HT1080 (cell line): ENCODE measurements around the gene NEURL1. TPM values are rescaled to one million over a fixed set of nuclear protein-coding genes. Genes with fewer than 3 reads are reported as not detected.
"Not testable (repeated sequence)": the region's sequence is repeated elsewhere in the genome, so short reads cannot be mapped to it uniquely, and the experiment has no call there.

Experiments used
- DNase-seq: peaks from one replicate; pipeline ENCODE4 v3.0.0-alpha.2; 2015; ENCODE audit warnings: low read depth
- total RNA-seq: library from RNA; depleted of rRNA; stranded (reverse); fragments of >200 nt; shearing (Covaris generic); gene quantifications from 2 replicates; pipeline ENCODE4 v1.2.3, GENCODE V29; 2014

The NEURL1 gene
- total RNA-seq, 1 experiment from 2014 or later = not detected

- no peak for DNase-seq
Observed at GRCh38 chr10:103463499-103463898, 30.0 kb upstream of the NEURL1 start.

DNA sequence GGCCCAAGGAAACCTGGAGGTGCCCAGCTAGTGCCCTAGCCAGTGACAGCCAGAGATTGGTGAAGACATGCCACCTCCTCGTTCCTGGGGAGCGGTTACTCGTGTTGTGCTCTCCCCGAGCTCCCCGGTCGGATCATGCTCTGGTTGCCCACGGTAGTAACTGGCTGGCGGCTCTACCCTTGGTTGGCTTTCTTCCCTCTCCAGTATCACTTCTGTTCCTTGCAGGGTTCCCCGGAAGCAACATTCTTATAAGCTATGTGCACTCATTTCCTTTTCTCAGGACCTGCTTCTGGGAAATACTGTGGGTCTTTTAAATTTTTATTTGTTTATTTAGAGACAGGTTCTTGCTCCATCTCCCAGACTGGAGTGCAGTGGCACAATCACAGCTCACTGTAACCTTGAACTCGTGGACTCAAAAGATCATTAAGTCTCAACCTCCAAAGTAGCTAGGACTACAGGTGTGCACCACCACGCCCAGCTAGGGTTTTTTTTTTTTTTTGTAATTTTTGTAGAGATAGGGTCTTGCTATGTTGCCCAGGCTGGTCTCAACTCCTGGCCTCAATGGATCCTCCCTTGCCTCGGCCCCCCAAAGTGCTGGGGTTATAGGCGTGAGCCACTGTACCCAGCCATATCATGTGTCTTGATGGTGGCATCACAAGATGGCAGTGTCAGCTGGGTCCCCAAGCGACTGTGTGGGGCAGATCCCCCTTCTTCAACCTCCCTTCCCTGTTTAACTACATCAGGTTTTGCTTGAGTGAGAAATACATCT lies 27.9 kb upstream of the NEURL1 start:
- DNase-seq = no peak

DNA sequence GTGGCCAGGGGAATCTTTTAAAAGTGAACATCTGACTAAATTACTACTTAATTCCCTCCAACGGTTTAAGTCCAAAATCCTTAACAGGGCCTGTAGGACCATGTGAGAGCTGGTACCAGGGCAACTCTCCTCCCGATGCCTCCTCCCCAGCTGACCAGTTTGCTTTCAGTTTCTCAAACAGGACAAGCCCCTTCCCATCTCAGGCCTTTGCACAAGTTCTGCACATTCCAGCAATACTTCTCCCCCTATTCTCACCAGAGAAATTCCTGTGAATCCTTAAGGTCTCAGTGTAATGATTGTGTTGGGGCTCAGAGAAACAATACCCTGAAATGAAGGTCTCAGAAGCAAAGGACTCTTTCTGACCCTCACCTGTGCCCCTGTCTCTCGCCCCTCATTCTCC lies 26.8 kb upstream of the NEURL1 start:
- DNase-seq = no peak

- no peak for DNase-seq
Observed at GRCh38 chr10:103467406-103467805, 26.1 kb upstream of the NEURL1 start.

DNA sequence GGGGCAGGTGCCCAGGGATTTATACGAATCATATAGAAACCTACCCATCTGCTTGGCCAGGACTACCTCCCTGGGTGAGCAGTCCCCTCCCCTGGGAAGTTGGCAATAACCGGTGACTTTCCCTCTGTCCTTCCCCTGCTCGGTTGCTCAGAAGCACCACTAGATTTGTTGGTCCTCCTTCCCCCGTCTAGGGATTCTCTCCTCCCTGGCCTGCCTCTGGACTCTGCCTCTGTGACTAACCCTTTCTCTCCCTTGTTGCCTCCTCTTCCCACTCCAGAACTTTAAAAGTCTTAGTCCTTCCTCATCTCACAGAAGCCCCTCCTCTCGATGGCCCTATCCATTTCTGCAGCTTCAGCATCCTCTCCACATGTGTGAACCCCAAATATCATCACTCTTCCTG lies 24.3 kb upstream of the NEURL1 start:
- no peak for DNase-seq

- DNase-seq = peak; percentile 27
Observed at GRCh38 chr10:103470761-103471653, 22.5 kb upstream of the NEURL1 start.

DNA sequence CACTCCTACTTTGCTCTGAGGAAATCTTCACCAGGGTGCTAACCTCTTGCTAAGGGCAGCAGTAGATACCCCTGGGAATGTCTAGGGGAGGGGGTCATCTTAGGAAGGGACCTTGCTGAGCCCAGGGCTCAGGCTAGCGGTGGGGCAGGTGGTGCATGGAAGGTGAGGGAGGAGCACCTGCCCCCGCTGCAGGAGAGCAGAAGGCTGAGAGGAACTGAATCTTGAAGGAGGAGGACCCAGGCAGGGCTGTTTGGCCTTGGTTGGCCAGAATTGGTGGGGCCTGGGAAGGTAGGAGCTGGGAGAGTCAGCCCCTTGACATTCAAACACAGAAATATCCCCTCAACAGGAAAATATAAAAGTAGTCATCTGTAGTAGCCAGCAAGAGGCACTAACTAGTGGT lies 21.5 kb upstream of the NEURL1 start:
- no peak for DNase-seq

GRCh38 chr10:103473261-103473671 lies 20.2 kb upstream of the NEURL1 start:
- no peak for DNase-seq

- no peak for DNase-seq
Observed at GRCh38 chr10:103474077-103474476, 19.4 kb upstream of the NEURL1 start.

- no peak for DNase-seq
Observed at GRCh38 chr10:103475437-103475836, 18.1 kb upstream of the NEURL1 start.

- DNase-seq = no peak
Observed at GRCh38 chr10:103476046-103476768, 17.3 kb upstream of the NEURL1 start.

- no peak for DNase-seq
Observed at GRCh38 chr10:103478671-103479070, 14.8 kb upstream of the NEURL1 start.

GRCh38 chr10:103479135-103479534 lies 14.4 kb upstream of the NEURL1 start, which contains the start of gene CALHM3:
CALHM3 (minus strand) TSS chr10:103479240; CDS start chr10:103479032, 208 bp downstream.
- peak; percentile 60 for DNase-seq

DNA sequence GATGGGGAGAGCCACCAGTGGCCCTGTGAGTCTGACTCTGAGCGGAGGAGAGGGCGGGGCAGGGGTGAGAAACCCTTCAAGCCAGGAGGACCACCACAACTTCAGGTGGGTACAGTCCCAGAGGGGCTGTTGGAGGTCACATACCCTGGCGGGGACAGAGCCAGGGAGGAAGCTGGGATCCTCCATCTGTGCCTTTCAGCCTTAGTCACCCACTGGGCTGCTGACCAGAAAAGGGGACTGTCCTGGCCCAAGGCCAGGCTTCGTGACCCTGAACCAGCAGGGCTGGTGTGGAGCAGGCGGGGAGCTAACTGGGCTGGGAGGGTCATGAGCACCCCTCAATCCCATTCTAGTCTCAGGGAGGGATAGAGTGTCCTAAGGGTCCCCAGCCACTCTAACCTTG lies 13.0 kb upstream of the NEURL1 start:
- peak; percentile 25 for DNase-seq

DNA sequence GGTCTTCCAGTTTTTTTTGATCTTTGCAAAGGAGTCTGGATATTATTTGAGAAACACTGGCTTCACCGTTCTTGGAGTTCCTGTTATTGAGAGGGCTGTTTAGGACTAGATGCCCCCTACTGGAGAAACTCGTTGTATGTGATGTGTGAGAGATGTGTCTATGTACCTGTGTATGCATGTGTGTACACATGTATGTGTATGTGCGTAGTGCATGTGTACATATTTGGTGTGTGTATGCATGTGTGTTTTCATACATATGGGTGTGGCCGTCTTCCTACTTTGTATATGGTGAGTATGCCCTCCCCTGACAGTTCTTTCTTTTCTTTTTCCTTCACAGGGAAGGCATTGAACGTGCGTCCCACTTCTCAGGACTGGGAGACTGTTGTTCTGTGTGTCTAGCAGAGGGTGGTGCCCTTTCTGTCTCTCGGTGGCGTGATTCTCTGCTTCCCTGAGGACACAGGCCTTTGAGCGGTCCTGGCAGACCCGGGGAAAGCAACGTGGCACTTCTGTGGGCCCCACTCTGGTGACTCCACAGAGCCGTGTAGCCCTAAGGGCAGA lies 11.5 kb upstream of the NEURL1 start:
- peak; percentile 63 for DNase-seq

DNA sequence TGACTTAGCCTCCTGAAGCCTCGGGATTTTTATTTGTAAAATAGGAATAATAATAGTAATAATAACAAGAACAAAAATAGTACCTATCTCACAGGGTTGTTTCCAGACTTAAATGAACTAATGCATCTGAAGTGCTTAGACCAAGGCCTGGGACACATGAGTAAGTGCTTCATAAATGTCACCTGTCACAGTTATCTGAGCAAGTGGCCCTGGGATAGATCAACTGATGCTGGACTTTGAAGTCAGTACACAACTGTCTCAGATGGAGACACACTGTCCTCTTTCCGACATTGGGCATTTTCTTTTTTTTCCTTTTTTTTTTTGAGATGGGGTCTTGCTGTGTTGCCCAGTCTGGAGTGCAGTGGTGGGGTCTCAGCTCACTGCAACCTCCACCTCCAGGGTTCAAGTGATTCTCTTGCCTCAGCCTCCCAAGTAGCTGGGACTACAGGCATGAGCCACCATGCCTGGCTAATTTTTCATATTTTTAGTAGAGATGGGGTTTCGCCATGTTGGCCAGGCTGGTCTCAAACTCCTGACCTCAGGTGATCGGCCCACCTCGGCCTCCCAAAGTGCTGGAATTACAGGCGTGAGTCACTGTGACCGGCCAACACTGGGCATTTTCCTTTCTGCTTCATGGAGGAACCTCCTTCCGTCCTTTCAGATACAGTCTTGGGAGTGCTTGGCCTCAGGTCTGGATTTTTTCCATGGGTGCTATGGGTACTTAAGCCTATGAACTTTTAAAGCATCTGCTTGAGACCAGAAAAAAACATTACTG lies 6.7 kb upstream of the NEURL1 start:
- not testable (repeated sequence) for DNase-seq

DNA sequence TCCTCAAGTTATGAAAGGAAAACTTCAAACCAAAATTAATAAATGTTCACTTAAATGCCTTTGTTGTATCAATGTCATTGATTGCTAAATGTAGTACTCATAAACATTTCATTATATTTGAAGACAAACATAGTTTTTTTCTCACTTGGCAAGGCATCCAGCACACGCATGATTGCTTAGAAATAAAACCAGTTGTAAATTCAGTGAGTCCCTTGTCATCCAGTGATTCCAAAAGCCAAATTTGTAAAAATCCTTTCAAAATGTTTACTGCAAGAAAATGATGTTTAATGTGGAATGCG lies 6.1 kb upstream of the NEURL1 start:
- no peak for DNase-seq

- no peak for DNase-seq
Observed at GRCh38 chr10:103490986-103491314, 2.6 kb upstream of the NEURL1 start.

GRCh38 chr10:103491729-103492364 lies 1.7 kb upstream of the NEURL1 start:
- peak; percentile 93 for DNase-seq

GRCh38 chr10:103492655-103493261 lies 747 bp upstream of the NEURL1 start:
- no peak for DNase-seq
